ENCODE results near the gene NFIL3. TPM values are rescaled to one million over a fixed set of nuclear protein-coding genes. Genes with fewer than 3 reads are reported as not detected.
"Not testable (repeated sequence)": the region's sequence is repeated elsewhere in the genome, so short reads cannot be mapped to it uniquely, and the experiment has no call there.

Gene NFIL3, protein sequence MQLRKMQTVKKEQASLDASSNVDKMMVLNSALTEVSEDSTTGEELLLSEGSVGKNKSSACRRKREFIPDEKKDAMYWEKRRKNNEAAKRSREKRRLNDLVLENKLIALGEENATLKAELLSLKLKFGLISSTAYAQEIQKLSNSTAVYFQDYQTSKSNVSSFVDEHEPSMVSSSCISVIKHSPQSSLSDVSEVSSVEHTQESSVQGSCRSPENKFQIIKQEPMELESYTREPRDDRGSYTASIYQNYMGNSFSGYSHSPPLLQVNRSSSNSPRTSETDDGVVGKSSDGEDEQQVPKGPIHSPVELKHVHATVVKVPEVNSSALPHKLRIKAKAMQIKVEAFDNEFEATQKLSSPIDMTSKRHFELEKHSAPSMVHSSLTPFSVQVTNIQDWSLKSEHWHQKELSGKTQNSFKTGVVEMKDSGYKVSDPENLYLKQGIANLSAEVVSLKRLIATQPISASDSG
- total RNA-seq (2.7 and 3.4 TPM in 2 replicates), polyA plus RNA-seq (10.6 and 14.3 TPM in 2 replicates), polyA minus RNA-seq (2.8 and 5.3 TPM in 2 replicates)
- total RNA-seq (2013), result 4.0 TPM

DNA sequence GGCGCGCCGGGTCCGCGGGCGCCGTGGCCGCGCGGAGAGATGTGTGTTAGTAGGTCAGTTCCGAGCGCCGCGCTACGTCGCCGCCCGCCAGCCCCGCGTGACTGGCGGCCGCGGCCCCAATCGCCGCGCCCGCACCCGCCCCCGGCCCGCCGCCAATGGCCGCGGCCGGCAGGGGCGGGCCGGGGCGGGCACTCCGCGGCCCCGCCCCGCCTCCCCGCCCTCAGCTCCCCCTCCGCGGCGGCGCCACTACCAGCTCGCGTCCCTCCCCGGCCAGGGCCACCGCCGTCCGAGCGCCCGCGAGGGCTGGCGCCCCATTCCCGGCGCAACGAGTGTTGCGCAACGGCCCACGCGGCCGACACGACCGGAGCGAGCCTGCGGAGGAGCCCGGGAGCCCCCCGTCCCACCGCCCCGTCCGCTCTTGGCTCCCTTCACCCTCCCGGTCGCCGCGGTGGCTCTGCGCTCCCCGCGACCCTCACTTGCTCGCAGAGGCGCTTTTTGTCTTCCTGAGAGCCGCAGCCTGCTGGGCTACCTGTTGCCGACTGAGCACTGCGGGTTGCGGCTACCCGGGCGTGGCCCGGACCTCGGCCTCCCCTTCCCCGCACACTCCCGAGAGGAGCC is at the start of gene NFIL3:
TSS of gene NFIL3 (minus strand) at position 48 of the 618 bp plus-strand sequence. CDS start 13,098 bp downstream, outside the sequence.
- Mint-ChIP-seq H3K27me3 (peaks cover 52% of the 10 kb centered on the region), H3K9me3 (ENCODE audit: insufficient read depth) (no peaks in the 10 kb centered on the region)

DNA sequence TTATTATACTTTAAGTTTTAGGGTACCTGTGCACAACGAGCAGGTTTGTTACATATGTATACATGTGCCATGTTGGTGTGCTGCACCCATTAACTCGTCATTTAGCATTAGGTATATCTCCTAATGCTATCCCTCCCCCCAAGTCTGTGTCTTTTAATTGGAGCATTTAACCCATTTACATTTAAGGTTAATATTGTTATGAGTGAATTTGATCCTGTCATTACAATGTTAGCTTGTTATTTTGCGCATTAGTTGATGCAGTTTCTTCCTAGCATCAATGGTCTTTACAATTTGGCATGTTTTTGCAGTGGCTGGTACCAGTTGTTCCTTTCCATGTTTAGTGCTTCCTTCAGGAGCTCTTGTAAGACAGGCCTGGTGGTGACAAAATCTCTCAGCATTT is 47.9 kb upstream of the NFIL3 start:
- H3K27ac ChIP-seq (ENCODE audit: low read length in 2 of 2); DNase-seq; ATAC-seq (ENCODE audit: low read depth); H3K4me1 Mint-ChIP-seq; H3K4me3 ChIP-seq (ENCODE audit: control extremely low read depth in 1 of 5, extremely low read depth in 1 of 5, insufficient read depth in 1 of 5, low read depth in 2 of 5, low read length in 4 of 5); H3K9me3 Mint-ChIP-seq (ENCODE audit: insufficient read depth); H4K20me1 ChIP-seq (ENCODE audit: control insufficient read depth, insufficient read depth, low read length, poor library complexity, severe bottlenecking); H3K9ac ChIP-seq (ENCODE audit: low read length); H3K36me3 ChIP-seq (replicated peaks in 1 of 2; ENCODE audit: control extremely low read depth in 1 of 2, control insufficient read depth in 1 of 2, extremely low read depth in 1 of 2, insufficient read depth in 2 of 2, low read length in 1 of 2); intact Hi-C loops (cut with micrococcal nuclease); H3K27me3 ChIP-seq (replicated peaks in 1 of 4; ENCODE audit: control extremely low read depth in 1 of 4, control insufficient read depth in 3 of 4, insufficient read depth in 4 of 4, low read length in 3 of 4); POLR2A ChIA-PET; H3K79me2 ChIP-seq (ENCODE audit: control insufficient read depth, insufficient read depth, low read length); H3K4me2 ChIP-seq (replicated peaks; ENCODE audit: low read depth, low read length, poor library complexity, severe bottlenecking); CTCF ChIA-PET; H2AFZ ChIP-seq (ENCODE audit: insufficient read depth, low read depth, low read length, poor library complexity, severe bottlenecking); H3K27ac Mint-ChIP-seq; H3K9me3 ChIP-seq (ENCODE audit: control extremely low read depth in 1 of 3, control insufficient read depth in 2 of 3, insufficient read depth in 1 of 3, low read length in 2 of 3); H3K4me1 ChIP-seq (ENCODE audit: control insufficient read depth in 2 of 2, insufficient read depth in 2 of 2, low read length in 2 of 2); H3K4me3 Mint-ChIP-seq: not testable (repeated sequence)
- peaks cover 38% of the 10 kb centered on the region for H3K27me3 Mint-ChIP-seq
- no CpG with 5 or more reads among the region's 3 CpGs for WGBS (ENCODE audit: insufficient coverage)

More for the DNA sequence above, at the start of gene NFIL3:
- Histone ChIP-seq H3K9ac (ENCODE audit: low read length) (peak within 1 kb of the TSS; percentile 84), H3K9me3 (ENCODE audit: control extremely low read depth in 1 of 3, control insufficient read depth in 2 of 3, insufficient read depth in 1 of 3, low read length in 2 of 3) (no peaks in the 10 kb centered on the region), H3K4me2 (replicated peaks; ENCODE audit: low read depth, low read length, poor library complexity, severe bottlenecking) (peak within 1 kb of the TSS; percentile 100), H3K79me2 (ENCODE audit: control insufficient read depth, insufficient read depth, low read length) (peaks cover 20% of the 10 kb centered on the region), H3K27ac (ENCODE audit: low read length in 2 of 2) (peak within 1 kb of the TSS; percentile 13 to 34), H3K27me3 (replicated peaks in 1 of 4; ENCODE audit: control extremely low read depth in 1 of 4, control insufficient read depth in 3 of 4, insufficient read depth in 4 of 4, low read length in 3 of 4) (peaks cover 0 to 46% (median 29%) of the 10 kb centered on the region in 4 experiments), H4K20me1 (ENCODE audit: control insufficient read depth, insufficient read depth, low read length, poor library complexity, severe bottlenecking) (peaks cover 25% of the 10 kb centered on the region), H2AFZ (ENCODE audit: insufficient read depth, low read depth, low read length, poor library complexity, severe bottlenecking) (peak within 1 kb of the TSS; percentile 92), H3K4me1 (ENCODE audit: control insufficient read depth in 2 of 2, insufficient read depth in 2 of 2, low read length in 2 of 2) (peaks cover 39 to 50% of the 10 kb centered on the region in 2 donors), H3K4me3 (ENCODE audit: control extremely low read depth in 1 of 5, extremely low read depth in 1 of 5, insufficient read depth in 1 of 5, low read depth in 2 of 5, low read length in 4 of 5) (peak within 1 kb of the TSS; percentile 61 to 91 (median 75)), H3K36me3 (replicated peaks in 1 of 2; ENCODE audit: control extremely low read depth in 1 of 2, control insufficient read depth in 1 of 2, extremely low read depth in 1 of 2, insufficient read depth in 2 of 2, low read length in 1 of 2) (no peaks in the 10 kb centered on the region)
- peak within 1 kb of the TSS; percentile 80 for H3K27ac Mint-ChIP-seq
- ATAC-seq (ENCODE audit: low read depth), result peak; percentile 87
- peak within 1 kb of the TSS; percentile 95 for H3K4me3 Mint-ChIP-seq
- intact Hi-C loops (cut with micrococcal nuclease), result loop anchor here (5.0 kb wide), 4 partner anchors 217 to 288 kb away; no protein-coding TSS in a partner anchor
- H3K4me1 Mint-ChIP-seq, result peaks cover 41% of the 10 kb centered on the region
- POLR2A ChIA-PET, result interaction anchor here (0.6 to 1.1 kb wide), 3 partner anchors 62 to 533 kb away, joined by 3 to 5 read pairs (median 4); partner anchors contain the start of gene AUH
- WGBS (ENCODE audit: insufficient coverage), result under 1% methylated on average over 90 of the region's 92 CpGs
- DNase-seq, result peak; percentile 85
- CTCF ChIA-PET, result interaction anchor here (1.2 to 13.3 kb wide), 6 partner anchors 9 to 510 kb away, joined by 4 to 291 read pairs (median 26); partner anchors contain the start of gene AUH
- TF ChIP-seq, protein P1, sequence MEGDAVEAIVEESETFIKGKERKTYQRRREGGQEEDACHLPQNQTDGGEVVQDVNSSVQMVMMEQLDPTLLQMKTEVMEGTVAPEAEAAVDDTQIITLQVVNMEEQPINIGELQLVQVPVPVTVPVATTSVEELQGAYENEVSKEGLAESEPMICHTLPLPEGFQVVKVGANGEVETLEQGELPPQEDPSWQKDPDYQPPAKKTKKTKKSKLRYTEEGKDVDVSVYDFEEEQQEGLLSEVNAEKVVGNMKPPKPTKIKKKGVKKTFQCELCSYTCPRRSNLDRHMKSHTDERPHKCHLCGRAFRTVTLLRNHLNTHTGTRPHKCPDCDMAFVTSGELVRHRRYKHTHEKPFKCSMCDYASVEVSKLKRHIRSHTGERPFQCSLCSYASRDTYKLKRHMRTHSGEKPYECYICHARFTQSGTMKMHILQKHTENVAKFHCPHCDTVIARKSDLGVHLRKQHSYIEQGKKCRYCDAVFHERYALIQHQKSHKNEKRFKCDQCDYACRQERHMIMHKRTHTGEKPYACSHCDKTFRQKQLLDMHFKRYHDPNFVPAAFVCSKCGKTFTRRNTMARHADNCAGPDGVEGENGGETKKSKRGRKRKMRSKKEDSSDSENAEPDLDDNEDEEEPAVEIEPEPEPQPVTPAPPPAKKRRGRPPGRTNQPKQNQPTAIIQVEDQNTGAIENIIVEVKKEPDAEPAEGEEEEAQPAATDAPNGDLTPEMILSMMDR (IDR thresholded peaks at IDR 0.05), result no peak
- TF ChIP-seq EZH2 (IDR thresholded peaks at IDR 0.05; ENCODE audit: borderline replicate concordance, insufficient read depth, low read depth, low read length, poor library complexity, severe bottlenecking), result no peak
